Putamen (tissue), 1 donor: ENCODE data around the gene CNOT4.
A peak's percentile ranks its signal among the peaks of the same experiment; 100 is the strongest.
"Not testable (repeated sequence)": the region's sequence is repeated elsewhere in the genome, so short reads cannot be mapped to it uniquely, and the experiment has no call there.

Experiments
- DNase-seq: peaks from one replicate; pipeline ENCODE4 v3.0.0-alpha.2; 2016; ENCODE audit warnings: low spot score

CNOT4 gene

GRCh38 chr7:135514856-135515255 is 5.0 kb upstream of the CNOT4 start:
- DNase-seq: no peak

- DNase-seq: peak; percentile 45
Measured at GRCh38 chr7:135512135-135512887, 2.4 kb upstream of the CNOT4 start.

- DNase-seq: peak; percentile 25
Measured at GRCh38 chr7:135510592-135511183, 786 bp upstream of the CNOT4 start.

GRCh38 chr7:135509589-135509838 is 388 bp downstream of the CNOT4 start:
- no peak for DNase-seq

GRCh38 chr7:135508883-135509588 is 866 bp downstream of the CNOT4 start:
- peak; percentile 9 for DNase-seq

DNA sequence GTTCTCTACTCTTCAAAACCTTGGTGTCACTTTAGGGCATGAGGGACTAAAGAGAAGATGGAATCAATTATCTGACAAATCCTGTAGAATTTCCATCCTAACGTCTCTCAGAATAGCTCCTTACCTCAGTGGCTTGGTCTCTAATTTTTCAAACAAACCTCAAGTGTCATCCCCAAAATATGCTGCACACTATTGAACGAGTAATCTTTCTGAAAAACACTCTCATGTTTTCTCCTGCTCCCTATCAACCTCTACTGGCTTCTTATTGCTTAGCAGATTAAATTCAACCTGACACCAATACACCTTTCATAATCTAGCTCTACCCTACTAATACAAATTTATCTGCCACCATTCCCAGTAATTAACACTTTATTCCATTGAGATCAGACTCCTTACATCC is 8.5 kb downstream of the CNOT4 start:
- DNase-seq: no peak

- DNase-seq: no peak
Measured at GRCh38 chr7:135499818-135500217, 10.1 kb downstream of the CNOT4 start.

- not testable (repeated sequence) for DNase-seq
Measured at GRCh38 chr7:135497161-135497560, 12.7 kb downstream of the CNOT4 start.

GRCh38 chr7:135493362-135493761 is 16.5 kb downstream of the CNOT4 start:
- no peak for DNase-seq

DNA sequence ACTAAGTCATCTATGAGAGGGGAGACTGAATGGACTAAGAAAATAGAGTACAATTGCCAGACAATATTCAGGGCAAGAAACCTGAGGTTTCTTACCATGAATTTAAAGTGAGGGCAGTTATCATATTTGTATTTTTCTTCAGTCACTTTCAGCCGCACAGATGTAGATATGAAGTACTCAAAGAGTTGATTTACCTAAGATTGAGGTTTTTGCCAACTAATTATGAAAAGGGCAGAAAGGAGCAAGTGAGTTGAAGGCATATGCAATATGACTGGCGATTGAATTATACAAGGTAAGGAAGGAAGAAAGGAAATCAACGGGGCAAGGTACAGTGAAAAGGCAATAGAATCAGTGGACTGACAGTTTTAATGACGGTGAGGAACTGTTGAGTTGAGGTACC is 17.8 kb downstream of the CNOT4 start:
- no peak for DNase-seq

DNA sequence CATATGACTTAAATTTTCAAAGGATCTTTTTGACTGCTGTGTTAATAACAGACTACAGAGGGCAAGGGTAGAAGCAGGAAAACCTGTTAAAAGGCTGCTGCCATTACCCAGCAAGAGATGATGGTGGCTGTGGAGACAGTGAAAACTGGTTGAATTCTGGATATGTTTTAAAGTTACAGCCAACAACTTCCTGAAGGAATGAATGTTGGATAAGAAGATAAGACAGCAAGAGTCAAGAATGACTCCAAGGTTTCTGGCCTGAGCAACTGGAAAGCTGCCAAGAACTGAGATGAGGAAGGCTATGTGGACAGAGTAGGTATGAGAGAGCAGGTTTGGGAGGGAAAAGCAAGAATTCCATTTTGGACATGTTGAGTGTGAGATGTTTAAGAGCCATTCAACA is 19.1 kb downstream of the CNOT4 start:
- no peak for DNase-seq

- DNase-seq: no peak
Measured at GRCh38 chr7:135489791-135490190, 20.1 kb downstream of the CNOT4 start.

GRCh38 chr7:135486261-135486920 is 23.5 kb downstream of the CNOT4 start:
- DNase-seq: no peak

DNA sequence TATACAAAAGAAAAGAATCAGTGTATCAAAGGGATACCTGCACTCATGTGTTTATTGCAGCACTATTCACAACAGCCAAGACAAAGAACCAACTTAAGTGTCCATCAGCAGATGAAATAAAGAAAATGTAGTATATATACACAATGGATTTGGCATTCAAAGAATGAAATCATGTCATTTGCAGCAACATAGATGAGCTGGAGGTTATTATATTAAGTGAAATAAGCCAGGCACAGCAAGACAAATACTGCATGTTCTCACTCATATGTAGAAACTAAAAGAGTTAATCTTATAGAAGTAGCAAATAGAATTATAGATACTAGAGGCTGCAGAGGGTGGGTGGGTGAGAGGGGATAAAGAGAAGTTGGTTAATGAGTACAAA is 28.3 kb downstream of the CNOT4 start:
- no peak for DNase-seq

DNA sequence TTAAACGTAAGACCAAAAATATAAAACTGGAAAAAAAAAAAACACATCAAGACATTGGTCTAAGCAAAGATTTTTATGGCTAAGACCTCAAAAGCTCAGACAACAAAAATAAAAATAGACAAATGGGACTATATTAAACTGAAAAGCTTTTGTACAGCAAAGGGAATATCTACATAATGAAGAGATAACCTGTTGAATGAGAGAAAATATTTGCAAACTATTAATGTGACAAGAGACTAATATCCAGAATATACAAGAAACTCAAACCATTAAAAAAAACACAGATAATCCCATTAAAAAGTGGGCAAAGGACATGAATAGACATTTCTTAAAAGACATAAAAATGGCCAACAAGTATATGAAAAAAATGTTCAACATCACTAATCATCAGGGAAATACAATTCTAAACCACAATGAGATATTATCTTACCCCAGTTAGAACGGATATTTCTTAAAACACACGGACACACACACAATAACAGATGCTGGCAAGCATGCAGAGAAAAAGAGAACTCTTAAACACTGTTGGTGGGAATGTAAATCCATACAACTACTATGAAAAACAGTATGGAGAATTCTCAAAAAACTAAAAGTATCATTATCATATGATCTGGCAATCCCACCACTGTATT is 28.8 kb downstream of the CNOT4 start:
- DNase-seq: no peak

DNA sequence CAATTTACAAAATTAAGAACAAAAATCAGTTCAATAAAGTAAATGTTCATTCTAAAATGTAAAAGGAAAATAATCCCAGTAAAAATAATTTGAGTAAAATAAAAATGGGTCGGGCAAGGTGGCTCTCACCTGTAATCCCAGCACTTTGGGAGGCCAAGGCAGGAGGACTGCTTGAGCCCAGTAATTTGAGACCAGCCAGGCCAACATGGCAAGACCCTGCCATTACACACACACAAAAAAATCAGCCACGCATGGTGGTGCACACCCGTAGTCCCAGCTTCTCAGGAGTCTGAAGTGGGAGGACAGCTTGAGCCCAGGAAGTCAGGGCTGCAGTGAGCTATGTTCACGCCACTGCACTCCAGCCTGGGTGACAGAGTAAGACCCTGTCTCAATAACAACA is 34.4 kb downstream of the CNOT4 start:
- no peak for DNase-seq

GRCh38 chr7:135469705-135470104 is 40.2 kb downstream of the CNOT4 start:
- DNase-seq: not testable (repeated sequence)

DNA sequence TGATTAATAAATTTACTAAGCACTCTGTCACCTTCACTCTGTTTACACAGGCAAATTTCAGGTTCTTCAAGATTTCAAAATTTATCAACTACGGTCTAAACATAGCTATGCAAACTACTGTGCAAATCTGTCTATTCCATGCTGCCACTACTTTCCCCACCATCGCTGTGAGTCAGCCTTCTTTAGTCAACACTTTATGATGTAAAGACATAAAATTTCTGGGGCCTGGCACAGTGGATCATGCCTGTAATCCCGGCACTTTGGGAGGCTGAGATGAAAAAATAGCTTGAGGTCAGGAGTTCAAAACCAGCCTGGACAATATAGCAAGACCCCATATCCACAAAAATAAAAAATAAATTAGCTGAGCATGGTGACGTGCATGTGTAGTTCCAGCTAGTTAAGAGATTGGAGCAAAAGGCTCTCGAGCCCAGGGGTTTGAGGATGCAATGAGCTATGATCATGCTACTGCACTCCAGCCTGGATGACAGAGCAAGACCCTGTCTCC is 42.6 kb downstream of the CNOT4 start:
- DNase-seq: no peak

GRCh38 chr7:135466442-135467206 is 43.3 kb downstream of the CNOT4 start:
- no peak for DNase-seq

- DNase-seq: no peak
Measured at GRCh38 chr7:135463908-135464307, 46.0 kb downstream of the CNOT4 start.

DNA sequence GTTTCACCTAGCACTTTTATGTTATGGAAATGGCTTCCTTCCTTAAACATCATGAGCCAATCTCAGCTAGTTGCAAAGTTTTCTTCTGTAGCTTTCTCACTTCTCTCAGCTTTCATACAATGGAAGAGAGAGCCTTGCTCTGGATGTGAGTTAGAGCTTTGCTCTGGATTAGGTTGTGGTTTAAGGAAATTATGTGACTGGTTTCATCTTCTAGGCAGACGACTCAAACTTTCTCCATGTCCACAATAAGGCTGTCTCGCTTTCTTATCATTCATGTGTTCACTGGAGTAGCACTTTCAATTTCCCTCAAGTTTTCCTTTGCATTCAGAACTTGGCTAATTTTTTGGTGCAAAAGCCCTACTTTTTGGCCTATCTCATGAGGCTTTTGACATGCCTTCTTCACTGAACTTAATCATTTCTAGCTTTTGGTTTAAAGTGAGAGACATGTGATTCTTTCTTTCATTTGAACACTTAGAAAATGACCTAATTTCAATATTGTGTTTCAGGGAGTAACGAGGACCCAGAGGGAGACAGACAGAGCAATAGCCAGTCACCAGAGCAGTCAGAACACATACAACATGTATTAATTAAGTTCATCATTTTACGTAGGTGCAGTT is 49.8 kb downstream of the CNOT4 start:
- DNase-seq: no peak
